Measurements from ENCODE around the gene TMEM91. TPM values are rescaled to one million over a fixed set of nuclear protein-coding genes. Genes with fewer than 3 reads are reported as not detected.

Gene TMEM91
- total and polyA plus RNA-seq, 2 of the 4 experiments (the other 2 are of a cell fraction), result 1.4 to 4.8 TPM

DNA sequence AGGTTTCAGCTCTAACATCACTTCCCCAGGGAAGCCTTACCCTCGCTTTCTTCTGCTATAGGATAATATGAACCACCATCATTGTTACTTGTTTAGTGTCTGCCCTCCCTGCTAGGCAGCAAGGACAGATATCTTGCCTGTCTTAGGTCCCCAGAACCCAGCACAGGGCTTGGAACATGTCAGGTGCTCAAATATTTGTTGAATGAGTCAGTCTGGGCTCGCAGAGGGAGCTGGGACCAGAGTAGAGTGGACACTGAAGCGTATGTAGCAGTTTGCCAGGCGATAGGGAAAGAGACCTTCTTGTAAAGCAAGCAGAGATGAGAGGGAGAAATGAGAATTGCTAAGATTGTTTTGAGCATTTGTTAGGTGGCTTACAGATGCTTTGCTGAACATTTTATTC lies 33.0 kb downstream of the TMEM91 start:
- H3K9ac ChIP-seq (ENCODE audit: low read depth, low read length), result no peak overlapping the region
- DNase-seq, result peak; percentile 40
- H2BK20ac ChIP-seq (ENCODE audit: low read depth, low read length), result no peak overlapping the region
- H3K4me3 ChIP-seq (ENCODE audit: insufficient read depth, low read depth, low read length), result no peak overlapping the region
- no peak overlapping the region for H3K14ac ChIP-seq (replicated peaks; ENCODE audit: low read depth, low read length)
- H2AK5ac ChIP-seq (ENCODE audit: low read depth, low read length), result no peak overlapping the region
- H3K36me3 ChIP-seq (ENCODE audit: control insufficient read depth, insufficient read depth, low read length), result peaks cover 24% of the 10 kb centered on the region
- POLR2A ChIA-PET (ENCODE audit: unreplicated experiment), result no interaction called here
- no peak overlapping the region for H2AK9ac ChIP-seq (replicated peaks; ENCODE audit: low read depth, low read length, poor library complexity)
- H3K4ac ChIP-seq (ENCODE audit: low read depth, low read length), result no peak overlapping the region
- intact Hi-C loops (cut with micrococcal nuclease), result no loop called here
- no peak overlapping the region for H3K4me2 ChIP-seq (ENCODE audit: low read depth, low read length)
- in situ Hi-C loops (cut with MboI; ENCODE audit: low sequenced_read_pairs), result no loop called here
- no peaks in the 10 kb centered on the region for H4K20me1 ChIP-seq (ENCODE audit: insufficient read depth, low read length)
- no peak overlapping the region for H3K56ac ChIP-seq (ENCODE audit: extremely low read depth, insufficient read depth, low read length)
- no peak overlapping the region for H2BK5ac ChIP-seq (ENCODE audit: low read depth, low read length, poor library complexity, severe bottlenecking)
- H4K5ac ChIP-seq (ENCODE audit: low read depth, low read length), result no peak overlapping the region
- peaks cover 4% of the 10 kb centered on the region; the same call in 1 of the 2 replicates for H3K9me1 ChIP-seq (ENCODE audit: insufficient read depth, low read length)
- TF ChIP-seq RAD21 (IDR thresholded peaks at IDR 0.05; ENCODE audit: low read length) (no peak), RCOR1 (IDR thresholded peaks at IDR 0.05; ENCODE audit: insufficient replicate concordance, low read length) (no peak), MAFK (IDR thresholded peaks at IDR 0.05; ENCODE audit: low read depth, low read length) (no peak), RFX5 (IDR thresholded peaks at IDR 0.05; ENCODE audit: low read depth, low read length) (no peak), FOS (IDR thresholded peaks at IDR 0.05; ENCODE audit: low read depth, low read length) (no peak)
- TF ChIP-seq, protein P1, sequence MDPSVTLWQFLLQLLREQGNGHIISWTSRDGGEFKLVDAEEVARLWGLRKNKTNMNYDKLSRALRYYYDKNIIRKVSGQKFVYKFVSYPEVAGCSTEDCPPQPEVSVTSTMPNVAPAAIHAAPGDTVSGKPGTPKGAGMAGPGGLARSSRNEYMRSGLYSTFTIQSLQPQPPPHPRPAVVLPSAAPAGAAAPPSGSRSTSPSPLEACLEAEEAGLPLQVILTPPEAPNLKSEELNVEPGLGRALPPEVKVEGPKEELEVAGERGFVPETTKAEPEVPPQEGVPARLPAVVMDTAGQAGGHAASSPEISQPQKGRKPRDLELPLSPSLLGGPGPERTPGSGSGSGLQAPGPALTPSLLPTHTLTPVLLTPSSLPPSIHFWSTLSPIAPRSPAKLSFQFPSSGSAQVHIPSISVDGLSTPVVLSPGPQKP (IDR thresholded peaks at IDR 0.05; ENCODE audit: borderline replicate concordance, low read depth, low read length), result no peak
- WGBS, 2 experiments (ENCODE audit: extremely low coverage in 2 of 2, insufficient read length in 1 of 2), result 60% methylated on average over 2 of the region's 4 CpGs; no CpG with 5 or more reads in 1 of the 2 experiments
- no peak overlapping the region for H4K8ac ChIP-seq (ENCODE audit: low read depth in 2 of 2, low read length in 2 of 2)
- H4K91ac ChIP-seq (ENCODE audit: insufficient read depth, low read depth, low read length), result no peak overlapping the region
- H2BK15ac ChIP-seq (ENCODE audit: low read depth, low read length), result no peak overlapping the region
- no peak overlapping the region for H3K27ac ChIP-seq (ENCODE audit: insufficient read depth, low read length)
- peaks cover 4% of the 10 kb centered on the region for H3K4me1 ChIP-seq (ENCODE audit: control insufficient read depth, insufficient read depth, low read length)
- peaks cover 0 to 5% of the 10 kb centered on the region in 2 experiments; a peak in 3 of 4 replicates for H3K79me1 ChIP-seq (ENCODE audit: low read depth in 1 of 2, low read length in 2 of 2)
- BruUV-seq (replicated peaks), result no TSS peak
- H3K23ac ChIP-seq (ENCODE audit: low read depth, low read length), result no peak overlapping the region
- CTCF ChIA-PET, result no interaction called here
- H3K9me3 ChIP-seq (ENCODE audit: control insufficient read depth, insufficient read depth, low read length), result no peaks in the 10 kb centered on the region
- dilution Hi-C loops (cut with HindIII; ENCODE audit: low sequenced_read_pairs, unreplicated experiment), result no loop called here
- no peak overlapping the region for H3K18ac ChIP-seq (ENCODE audit: low read depth, low read length)
- H3K27me3 ChIP-seq (ENCODE audit: control insufficient read depth, insufficient read depth, low read length), result no peaks in the 10 kb centered on the region
- no peak overlapping the region for H2AFZ ChIP-seq (replicated peaks; ENCODE audit: low read length, poor library complexity)
- peak; percentile 65 for ATAC-seq (ENCODE audit: low read depth)
- no peak overlapping the region for H2BK120ac ChIP-seq (ENCODE audit: low read depth, low read length)
